HT-29 (cell line): ENCODE measurements around the gene PSENEN. TPM values are rescaled to one million over a fixed set of nuclear protein-coding genes. Genes with fewer than 3 reads are reported as not detected.

ENCODE experiments used
- DNase-seq: peaks from one replicate; pipeline ENCODE4 v3.0.0-alpha.2; 2015; ENCODE audit warnings: low spot score
- total RNA-seq: library from RNA; depleted of rRNA; stranded (reverse); fragments of >200 nt; shearing (Covaris generic); gene quantifications from 2 replicates; pipeline ENCODE4 v1.2.3, GENCODE V29; 2014

The PSENEN gene
- total RNA-seq, 1 experiment from 2014 or later = 77.0 TPM

DNA sequence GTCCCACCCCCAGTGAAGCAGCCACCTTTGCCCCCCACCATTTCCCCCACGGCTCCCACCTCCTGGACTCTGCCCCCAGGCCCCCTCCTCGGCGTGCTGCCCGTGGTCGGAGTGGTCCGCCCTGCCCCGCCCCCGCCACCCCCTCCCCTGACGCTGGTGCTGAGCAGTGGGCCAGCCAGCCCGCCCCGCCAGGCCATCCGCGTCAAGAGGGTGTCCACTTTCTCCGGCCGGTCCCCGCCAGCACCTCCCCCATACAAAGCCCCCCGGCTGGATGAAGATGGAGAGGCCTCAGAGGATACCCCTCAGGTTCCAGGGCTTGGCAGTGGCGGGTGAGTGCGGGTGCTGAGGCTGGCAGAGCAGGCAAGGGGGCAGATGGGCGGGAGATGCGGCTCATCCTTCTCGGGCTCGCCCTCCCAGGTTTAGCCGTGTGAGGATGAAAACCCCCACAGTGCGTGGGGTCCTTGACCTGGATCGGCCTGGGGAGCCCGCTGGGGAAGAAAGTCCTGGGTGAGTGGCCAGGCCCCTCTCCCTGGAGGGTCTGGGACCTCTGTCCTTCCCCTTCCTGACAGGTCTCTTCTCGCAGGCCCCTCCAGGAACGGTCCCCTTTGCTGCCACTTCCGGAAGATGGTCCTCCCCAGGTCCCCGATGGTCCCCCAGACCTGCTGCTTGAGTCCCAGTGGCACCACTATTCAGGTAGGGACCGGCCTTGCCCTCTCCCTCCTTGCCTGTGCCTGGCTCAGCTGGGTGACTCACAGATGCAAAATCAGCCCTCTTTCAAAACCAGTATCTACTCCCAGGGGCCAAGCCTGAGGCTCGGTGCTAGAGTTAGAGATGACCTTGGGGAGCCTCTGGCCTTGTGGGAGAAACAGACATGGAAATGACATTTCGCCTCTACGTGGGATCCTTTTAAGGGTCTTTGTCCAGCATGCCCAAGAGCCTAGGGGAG, 12.0 kb upstream of the PSENEN start:
- DNase-seq = no peak

DNA sequence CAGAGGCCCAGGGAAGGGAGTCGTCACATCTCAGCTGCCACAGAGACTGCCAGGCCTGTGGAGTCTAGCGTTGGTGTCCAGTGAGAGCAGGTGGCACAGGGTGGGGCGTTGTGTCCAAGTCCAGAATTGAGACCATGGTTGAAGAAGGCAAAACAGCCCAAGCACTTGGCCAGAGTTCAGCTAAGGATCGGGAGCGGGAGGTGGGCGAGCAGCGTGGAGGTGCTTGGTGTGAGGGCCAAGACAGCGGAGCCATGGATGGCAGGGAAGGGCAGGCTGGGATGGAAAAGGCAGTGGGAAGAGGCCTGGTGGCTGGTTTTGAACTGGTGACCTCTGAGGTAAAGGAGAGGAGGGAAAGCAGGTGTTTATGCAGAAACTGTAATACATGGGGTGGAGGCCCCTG, 11.2 kb upstream of the PSENEN start:
- DNase-seq = no peak

DNA sequence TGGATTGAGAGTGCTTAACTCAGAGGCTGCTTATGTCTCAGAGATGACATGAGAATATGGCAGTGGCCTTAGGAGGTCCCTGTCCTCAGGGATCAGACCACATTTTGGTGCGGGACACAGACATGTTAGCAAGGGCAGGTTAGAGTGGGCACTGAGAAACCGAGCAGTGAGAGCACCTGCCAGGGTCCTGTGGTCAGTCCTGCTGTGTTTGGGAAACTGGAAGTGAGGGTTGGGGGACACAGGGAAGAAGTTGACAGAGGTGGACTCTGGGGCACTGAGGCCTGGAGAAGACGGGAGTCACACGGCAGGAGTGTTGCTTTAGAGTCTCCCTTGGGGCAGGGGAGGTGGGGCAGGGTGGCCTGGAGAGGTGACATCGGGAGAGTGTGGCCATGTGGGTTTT, 10.6 kb upstream of the PSENEN start:
- no peak for DNase-seq

DNA sequence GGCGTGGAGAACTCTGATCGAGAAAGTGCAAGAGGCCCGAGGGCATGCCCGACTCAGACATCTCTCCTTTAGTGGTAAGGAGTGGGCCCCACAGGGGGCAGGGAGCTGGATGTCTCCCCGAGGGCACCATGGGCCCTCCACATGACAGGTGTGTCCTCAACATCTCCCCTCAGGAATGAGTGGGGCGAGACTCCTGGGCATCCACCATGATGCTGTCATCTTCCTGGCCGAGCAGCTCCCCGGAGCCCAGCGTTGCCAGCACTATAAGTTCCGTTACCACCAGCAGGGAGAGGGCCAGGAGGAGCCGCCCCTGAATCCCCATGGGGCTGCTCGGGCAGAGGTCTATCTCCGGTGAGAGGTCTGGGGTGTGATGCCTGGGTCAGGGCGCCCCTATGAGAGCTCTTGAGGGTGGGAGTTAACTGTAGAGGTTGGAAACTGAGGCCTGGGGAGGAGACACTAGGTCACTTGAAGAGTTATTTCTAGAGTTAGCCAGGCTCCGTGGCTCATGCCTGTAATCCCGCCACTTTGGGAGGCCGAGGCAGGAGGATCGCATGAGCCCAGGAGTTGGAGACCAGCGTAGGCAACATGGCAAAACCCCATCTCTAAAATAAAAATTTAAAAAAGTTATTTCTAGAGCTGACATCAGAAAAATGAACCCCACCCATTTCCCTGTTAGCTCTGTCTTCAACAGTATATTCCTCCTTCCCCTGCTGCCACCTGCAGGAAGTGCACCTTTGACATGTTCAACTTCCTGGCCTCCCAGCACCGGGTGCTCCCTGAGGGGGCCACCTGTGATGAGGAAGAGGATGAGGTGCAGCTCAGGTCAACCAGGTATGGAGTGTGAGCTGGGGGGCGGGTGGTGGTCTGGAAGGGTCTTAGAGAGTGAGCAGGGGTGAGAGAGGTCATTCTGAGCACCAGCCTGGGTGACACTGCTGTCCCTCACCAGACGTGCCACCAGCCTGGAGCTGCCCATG, 8.3 kb upstream of the PSENEN start:
- peak; percentile 62 for DNase-seq

DNA sequence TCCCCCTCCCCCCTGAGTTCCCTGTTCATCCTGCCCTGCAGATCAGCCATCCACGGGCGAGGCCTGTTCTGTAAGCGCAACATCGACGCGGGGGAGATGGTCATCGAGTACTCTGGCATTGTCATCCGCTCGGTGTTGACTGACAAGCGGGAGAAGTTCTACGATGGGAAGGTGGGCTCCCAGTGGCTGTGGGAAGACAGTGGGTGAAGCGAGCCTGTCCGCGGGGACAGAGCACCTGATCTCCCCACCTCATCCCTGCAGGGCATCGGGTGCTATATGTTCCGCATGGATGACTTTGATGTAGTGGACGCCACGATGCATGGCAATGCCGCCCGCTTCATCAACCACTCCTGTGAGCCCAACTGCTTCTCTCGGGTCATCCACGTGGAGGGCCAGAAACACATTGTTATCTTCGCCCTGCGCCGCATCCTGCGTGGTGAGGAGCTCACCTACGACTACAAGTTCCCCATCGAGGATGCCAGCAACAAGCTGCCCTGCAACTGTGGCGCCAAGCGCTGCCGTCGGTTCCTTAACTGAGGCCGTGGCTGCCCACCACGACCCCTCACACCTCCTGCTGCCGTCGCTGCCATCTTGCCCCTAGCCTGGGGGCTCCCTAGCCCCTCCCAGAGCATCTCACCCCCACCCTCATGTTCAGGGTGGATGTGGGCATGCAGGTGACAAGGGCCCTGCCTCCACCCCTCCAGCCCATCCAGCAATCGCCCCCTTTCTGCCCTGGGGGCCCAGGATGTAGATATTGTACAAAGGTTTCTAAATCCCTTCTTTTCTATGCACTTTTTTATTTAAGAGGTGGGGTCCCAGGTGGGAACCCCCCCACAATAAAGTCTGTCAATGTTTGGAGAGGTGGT, 7.2 kb upstream of the PSENEN start:
- DNase-seq = no peak

DNA sequence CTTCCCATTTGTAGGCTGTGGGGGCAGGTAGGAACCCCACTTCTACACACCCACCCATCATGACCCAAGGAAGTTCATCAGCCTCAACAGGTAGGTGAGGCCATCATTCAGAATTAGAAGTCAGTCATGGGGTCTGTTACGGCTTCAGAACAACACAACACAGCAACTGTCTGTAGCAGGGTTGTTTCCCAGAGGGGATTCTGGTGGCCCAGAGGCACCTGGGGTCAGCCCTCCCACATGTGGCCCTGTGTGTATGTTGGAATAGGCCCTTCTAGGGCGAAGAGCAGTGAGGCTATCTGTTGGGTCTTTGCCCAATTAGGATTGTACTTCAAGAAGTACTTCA, 6.6 kb upstream of the PSENEN start:
- DNase-seq = no peak

DNA sequence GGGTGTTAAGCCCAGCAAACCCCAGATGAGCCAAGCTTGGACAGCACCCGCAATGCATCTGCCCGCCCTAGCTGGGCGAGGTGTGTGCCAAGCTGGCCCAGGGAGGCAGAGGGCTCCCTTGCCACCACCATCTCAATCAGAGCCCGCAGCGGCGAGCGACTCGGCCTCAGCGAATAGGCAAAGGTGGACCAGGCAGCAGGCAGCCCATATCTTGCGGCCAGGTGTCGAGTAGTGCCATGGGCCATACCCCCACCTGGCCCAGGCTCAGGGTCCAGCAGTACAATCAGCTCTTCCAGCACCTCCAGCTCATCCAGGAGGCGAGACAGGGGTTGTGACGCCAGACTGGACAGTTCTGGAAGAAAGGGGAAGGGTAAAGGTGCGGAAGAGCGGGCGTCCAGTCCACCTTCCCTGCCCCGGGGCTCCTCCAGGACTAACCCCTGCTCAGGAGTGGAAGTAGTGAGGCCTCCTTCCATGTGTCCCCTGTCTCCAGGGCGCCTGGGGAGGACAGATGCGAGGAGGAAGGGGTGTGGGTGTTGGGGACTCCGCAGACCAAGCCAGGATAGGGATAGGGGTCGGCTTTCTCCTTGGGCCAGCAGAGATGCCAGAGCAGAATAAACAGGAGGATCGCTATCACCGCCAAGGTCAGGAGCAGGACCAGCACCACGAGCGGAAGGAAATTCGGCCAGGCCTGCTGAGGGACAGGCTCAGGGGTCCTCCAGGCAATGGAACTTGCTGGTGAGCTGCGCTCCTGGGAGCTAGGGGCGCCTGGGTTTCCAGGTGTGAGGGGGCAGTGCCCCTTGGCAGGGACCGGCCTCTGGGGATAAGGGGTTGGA, 6.0 kb upstream of the PSENEN start:
- no peak for DNase-seq

DNA sequence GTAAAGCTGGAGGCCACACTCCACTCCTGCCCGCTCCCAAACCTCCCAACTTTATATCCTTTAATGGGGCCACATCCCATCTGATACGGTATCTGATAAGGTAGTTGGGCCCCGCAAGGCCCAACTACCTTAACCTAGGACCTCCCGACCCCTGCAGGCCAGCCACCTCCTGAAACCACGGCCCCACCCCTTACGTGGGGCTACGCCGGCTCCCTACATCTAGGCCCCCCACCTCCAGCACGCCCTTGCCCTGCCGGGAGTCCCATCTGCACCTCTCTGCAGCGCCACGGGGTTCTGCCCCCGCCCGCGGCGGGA, 5.4 kb upstream of the PSENEN start:
- no peak for DNase-seq

DNA sequence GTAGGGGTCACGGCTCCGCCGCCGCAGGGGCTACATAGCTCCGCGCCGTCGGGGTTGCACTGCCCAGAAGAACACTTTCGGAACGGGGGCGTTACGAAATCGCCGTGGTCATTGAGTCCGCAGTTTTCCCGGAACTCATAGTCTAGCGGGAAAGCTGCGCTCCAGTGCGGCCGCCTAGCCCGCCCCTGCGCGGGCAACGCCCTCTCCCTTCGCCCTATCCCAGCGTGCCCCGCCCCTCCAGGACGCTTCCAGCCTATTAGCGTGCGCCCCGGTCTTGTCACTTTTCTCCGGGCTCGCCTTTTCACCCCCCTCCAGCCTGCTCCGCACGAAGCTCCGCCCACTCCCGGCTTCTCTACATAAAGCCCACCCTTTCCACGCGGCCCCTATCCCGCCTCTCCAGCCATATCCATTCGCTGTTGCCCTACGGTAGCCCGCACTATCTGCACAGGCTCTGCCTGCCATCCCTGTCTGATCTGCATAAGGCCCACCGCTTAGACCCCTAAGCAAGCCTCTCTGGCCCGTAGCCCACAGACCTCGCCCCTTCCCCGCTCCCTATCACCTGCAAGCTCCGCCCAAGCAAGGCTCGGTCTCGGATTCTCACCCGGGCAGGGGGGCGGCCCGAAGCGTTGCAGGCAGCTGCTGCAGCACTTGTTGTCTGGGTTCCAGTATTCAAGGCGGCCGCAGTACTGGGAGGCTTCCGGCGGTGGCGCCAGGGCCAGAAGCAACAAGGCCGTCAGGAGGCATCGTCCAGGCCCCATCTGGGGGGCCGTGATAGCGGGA, 4.8 kb upstream of the PSENEN start:
- peak; percentile 99 for DNase-seq

DNA sequence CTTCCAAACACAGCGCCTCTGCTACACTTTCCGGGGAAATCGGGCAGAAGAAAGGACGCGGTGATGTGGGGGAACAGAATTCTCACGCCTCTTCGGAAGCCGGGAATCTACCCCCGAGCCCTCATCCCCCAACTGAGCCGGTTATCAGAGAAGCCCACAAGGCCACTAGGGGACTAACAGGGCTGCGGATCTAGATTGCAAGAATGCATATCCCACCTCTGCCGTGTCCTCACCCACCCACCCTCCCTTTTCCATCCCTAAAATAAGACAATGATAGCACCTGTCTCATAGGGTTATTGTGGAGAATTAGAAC, 4.3 kb upstream of the PSENEN start:
- DNase-seq = no peak

DNA sequence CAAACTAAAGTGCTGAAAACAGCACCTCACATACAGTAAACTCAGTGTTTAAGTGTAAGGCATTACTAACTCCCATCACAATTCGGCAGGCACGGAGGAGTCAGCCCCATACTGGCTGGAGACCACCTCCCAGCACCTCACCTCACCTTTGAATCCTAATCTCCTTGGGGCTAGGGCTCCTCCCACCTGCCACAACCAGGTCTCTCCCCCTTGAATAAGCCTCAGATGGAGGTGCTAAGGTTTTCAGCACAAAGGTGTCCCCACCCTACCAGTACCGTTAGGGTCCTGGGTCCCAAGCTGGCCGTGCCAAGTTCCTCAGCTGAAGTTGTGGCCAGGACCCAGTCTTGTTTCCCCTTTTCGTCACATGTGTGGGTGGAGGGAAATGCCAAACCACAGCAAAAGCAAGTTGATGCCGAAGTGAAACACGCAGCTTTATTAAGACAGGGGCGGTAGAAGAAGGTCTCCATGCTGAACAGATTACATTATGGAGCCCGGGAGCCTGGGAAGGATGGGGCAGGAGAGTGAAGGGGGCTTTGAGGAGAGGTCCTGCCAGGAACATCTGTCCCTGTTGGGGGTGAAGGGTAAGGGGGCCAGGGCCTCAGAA, 3.2 kb upstream of the PSENEN start, which contains the start of gene IGFLR1:
Gene IGFLR1 (minus strand): TSS at position 332 of the 604 bp plus-strand sequence. CDS start 1,272 bp downstream, outside the sequence.
- no peak for DNase-seq

DNA sequence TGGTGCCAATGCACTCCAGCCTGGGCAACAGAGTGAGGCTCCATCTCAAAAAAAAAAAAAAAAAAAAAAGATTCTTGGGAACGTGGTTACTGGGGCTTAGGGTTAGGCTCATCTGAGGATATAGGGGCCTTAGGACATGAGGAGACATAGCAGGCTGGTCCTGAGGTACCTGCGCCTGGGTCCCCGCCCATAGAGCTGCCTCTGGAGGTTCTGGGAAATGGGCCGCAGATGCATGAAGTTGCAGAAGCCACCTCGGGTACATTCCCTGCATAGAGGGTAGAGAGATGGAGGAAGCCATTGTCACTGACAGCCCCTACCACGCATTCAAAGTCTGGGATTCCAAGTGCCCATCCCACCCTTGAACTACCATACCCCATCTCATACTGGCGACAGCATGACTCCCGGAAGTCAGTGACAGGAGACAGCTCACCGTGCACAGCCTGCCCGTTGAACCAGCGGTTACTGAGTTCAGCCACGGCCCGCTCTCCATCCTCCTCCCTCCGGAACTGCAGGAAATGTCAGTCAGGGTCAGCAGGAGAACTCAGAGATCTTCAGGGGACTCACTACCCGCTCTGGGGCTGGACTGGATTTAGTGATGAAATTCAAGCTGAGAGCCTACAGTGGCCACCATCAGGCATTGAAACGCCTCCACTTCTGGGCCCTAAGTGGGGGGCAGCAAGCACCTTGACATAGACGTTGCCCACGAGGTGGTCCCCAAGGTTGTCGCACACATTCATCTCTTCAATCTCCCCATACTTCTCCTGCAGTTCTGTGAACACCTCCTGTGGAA, 1.6 kb upstream of the PSENEN start:
- no peak for DNase-seq

DNA sequence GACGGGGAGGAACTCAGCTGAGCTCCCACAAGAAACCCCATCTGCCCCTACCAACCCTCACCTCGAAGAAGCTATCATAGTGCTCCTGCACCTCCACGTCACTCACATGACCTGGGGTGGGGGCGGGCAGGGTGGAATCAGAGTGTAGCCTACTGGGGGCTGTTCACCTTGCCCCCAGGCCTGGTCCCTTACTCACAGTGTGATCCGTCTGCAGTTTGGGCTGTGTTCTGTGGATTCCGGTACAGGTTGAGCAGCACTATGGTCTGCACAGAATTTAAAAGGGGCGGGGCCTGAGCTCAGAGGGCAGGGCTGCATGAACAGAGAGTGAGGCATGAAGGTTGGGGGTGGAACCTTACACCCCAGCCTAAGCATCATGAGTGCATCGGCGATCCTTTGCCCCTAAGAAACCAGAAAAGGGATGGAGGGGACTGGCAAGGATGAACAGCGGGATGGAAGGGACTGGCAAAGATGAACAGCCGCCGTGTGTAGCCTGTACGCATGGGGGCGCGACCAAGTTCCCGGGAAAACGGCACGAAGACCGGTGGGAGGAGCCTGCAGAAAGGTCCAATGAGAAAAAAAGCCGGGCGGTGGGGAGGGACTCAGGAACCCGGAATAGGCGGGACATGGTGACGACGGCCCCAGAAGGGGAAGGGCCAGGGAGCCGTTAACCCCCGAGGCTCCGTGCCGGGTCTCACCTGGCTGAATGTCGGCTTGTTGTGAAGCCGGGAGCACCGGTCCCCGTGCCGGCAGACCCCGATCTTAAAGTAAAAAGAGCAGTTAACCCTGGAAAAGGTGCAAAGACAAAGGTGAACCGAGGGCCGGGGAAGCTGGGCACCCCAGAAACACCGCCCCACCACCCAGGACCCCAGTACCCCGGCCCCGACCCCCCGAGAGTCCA, 772 bp upstream of the PSENEN start:
- peak; percentile 100 for DNase-seq

DNA sequence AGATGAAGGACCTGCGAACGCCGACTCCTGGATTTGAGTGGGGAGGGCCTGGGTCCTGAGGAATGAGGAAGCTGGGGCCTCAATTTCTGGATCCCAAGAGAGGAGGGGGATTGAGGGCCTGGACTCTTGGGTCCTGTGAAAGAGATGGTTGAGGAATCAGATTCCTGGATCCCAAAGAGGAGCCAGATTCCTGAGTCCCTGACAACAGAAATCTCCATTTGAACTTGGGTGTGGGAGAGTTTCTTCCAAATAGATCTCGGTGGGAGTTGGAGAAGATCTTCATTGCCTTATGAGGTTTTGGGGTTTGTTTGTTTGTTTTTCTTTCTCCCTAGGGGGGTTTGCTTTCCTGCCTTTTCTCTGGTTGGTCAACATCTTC, 624 bp downstream of the PSENEN start:
- no peak for DNase-seq

DNA sequence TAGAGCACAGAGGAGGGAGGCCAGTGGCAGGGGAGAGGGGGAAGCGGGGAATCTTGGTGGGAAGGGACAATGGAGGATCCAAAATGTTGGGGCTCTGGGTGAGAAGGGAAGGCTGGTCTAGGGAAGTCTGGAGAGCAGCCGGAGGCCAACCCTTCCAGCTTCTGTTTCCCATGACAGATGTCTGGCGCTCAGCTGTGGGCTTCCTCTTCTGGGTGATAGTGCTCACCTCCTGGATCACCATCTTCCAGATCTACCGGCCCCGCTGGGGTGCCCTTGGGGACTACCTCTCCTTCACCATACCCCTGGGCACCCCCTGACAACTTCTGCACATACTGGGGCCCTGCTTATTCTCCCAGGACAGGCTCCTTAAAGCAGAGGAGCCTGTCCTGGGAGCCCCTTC, 1.1 kb downstream of the PSENEN start:
- DNase-seq = no peak

DNA sequence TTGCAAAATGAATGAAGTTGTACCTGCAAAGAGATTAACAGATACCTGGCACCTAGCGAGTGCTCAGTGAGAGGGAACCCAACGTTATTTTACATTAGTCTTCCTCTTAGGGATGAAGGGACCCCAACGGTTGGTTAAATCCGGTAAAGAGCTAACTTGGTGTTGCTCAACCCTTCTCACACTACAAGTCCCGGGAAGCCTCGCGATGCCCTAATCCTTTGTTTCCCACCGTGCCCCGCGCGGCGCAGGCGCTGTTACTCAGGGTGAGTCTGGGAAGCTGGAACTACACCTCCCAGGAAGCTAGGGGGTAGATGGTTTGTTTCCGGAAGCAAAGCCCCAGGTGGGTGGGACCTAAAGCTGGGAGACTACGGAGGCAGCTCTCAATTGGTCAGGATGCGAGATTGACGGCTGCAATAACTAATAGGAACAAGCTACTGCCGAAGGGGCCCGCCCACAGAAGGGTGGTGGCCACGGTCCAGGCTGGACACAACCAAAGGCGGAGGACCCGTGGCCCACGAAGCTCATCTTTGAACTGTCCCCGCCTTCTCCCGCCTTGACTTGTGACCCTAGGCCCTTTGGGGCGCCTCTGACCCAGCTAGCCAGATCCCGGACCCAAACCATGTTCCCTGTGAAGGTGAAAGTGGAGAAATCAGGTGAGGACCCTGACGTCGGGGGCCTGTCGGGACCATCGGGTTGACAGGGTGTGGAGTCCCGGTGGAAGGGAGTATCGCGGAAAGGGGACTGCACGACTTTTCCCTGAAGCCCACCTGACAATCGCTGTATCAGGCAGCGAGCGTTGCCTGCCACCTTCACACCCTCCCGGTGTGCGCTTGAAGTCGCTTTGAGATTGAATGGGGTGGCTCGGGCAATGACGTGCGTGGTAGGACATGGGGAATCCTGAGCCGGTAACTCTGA, 2.9 kb downstream of the PSENEN start, which contains the start of gene LIN37:
Gene LIN37 (plus strand): TSS at position 471 of the 915 bp plus-strand sequence. CDS start 149 bp downstream, at position 620.
- DNase-seq = peak; percentile 100
